A549 (cell line): ENCODE data around the gene DISC1. TPM values are rescaled to one million over a fixed set of nuclear protein-coding genes. Genes with fewer than 3 reads are reported as not detected.

Experiments
- ATAC-seq, 2 experiments: fragments of 200-7000 bp in 1 of 2; fragments of >200 bp in 1 of 2; cut with Nextera tagmentation in 1 of 2; cut with Tn5 transposase in 1 of 2; 3 replicates each; pipeline versions ENCODE4 v1.8.0 to v1.9.1; 2018 to 2020; ENCODE audit warnings: mild to moderate bottlenecking in 1 of 2, moderate library complexity in 1 of 2
- CTCF ChIA-PET: fragments of 300-600 bp; sonication (Branson Sonifier 250); formaldehyde crosslinking; extraction: SDS; loops from one replicate; lab custom pipeline; 2021; ENCODE audit warnings: antibody characterized with exemption, inconsistent platforms; lab: Yijun Ruan, JAX
- POLR2A ChIA-PET: fragments of 350-600 bp; formaldehyde crosslinking; extraction: SDS; loops from one replicate; lab custom pipeline; 2021; ENCODE audit warnings: antibody characterized with exemption, inconsistent platforms; lab: Yijun Ruan, JAX
- DNase-seq, 2 experiments: peaks; one replicate each; pipeline versions ENCODE4 v3.0.0 to v3.0.0-alpha.2; 2011 to 2016; ENCODE audit warnings: low read depth in 1 of 2, low spot score in 1 of 2
- FAIRE-seq: peaks from 2 replicates; lab custom pipeline; 2011; peaks lifted over from hg19 to GRCh38; lab: Jason Lieb, UNC
- H3K27ac ChIP-seq, 2 experiments: fragments of >200 bp; sonication (Bioruptor Twin); formaldehyde crosslinking; 3 replicates each; pipeline ENCODE4 v1.5.1; 2016 to 2017
- H3K4me1 ChIP-seq: fragments of >200 bp; sonication (Bioruptor Twin); formaldehyde crosslinking; 3 replicates; pipeline ENCODE4 v1.6.1; 2016
- H3K4me2 ChIP-seq: fragments of >200 bp; sonication (Bioruptor Twin); formaldehyde crosslinking; 3 replicates; pipeline ENCODE4 v1.6.1; 2016
- H3K4me3 ChIP-seq: fragments of >200 bp; sonication (Bioruptor Twin); formaldehyde crosslinking; 3 replicates; pipeline ENCODE4 v1.5.1; 2016
- H3K9me3 ChIP-seq: fragments of >200 bp; sonication (Bioruptor Twin); formaldehyde crosslinking; 3 replicates; pipeline ENCODE4 v1.6.1; 2016
- CTCF ChIP-seq: fragments of >200 bp; sonication (Bioruptor Twin); formaldehyde crosslinking; IDR thresholded peaks from 3 replicates; pipeline ENCODE4 v1.5.1; 2016
- EP300 ChIP-seq, 2 experiments: fragments of >200 bp; sonication (Bioruptor Twin); formaldehyde crosslinking; IDR thresholded peaks; 2 replicates in 1 of 2; 3 replicates in 1 of 2; pipeline ENCODE4 v1.6.1; 2016 to 2017
- FOSB ChIP-seq: fragments of 250-450 bp; sonication (Bioruptor Pico); IDR thresholded peaks from 2 replicates; pipeline ENCODE4 v1.5.0; 2020; ENCODE audit warnings: mild to moderate bottlenecking, moderate library complexity
- FOSL2 ChIP-seq, 2 experiments: fragments of 450-650 bp in 1 of 2; fragments of >200 bp in 1 of 2; sonication (Bioruptor Twin) in 1 of 2; formaldehyde crosslinking; IDR thresholded peaks; 2 replicates each; pipeline versions ENCODE4 v1.5.0 to v1.6.1; 2016 to 2020; ENCODE audit warnings: mild to moderate bottlenecking in 1 of 2, moderate library complexity in 1 of 2
- FOXS1 ChIP-seq: fragments of 250-450 bp; sonication (Bioruptor Pico); IDR thresholded peaks from 2 replicates; pipeline ENCODE4 v1.5.0; 2020; ENCODE audit warnings: mild to moderate bottlenecking, moderate library complexity
- HEYL ChIP-seq: fragments of 250-450 bp; sonication (Bioruptor Pico); IDR thresholded peaks from 2 replicates; pipeline ENCODE4 v1.8.0; 2021; ENCODE audit warnings: mild to moderate bottlenecking, moderate library complexity
- HOXA7 ChIP-seq: fragments of 250-450 bp; sonication (Bioruptor Pico); IDR thresholded peaks from 2 replicates; pipeline ENCODE4 v1.5.0; 2020; ENCODE audit warnings: mild to moderate bottlenecking, moderate library complexity
- HOXB13 ChIP-seq: fragments of 250-450 bp; sonication (Bioruptor Pico); IDR thresholded peaks from 2 replicates; pipeline ENCODE4 v1.5.0; 2020; ENCODE audit warnings: low read depth, mild to moderate bottlenecking, moderate library complexity
- MAFK ChIP-seq: fragments of 450-650 bp; IDR thresholded peaks from 2 replicates; pipeline ENCODE4 v1.6.1; 2014; ENCODE audit not compliant: partially characterized antibody
- MYC ChIP-seq: IDR thresholded peaks from 2 replicates; pipeline ENCODE4 v1.6.1; 2012; ENCODE audit warnings: mild to moderate bottlenecking, inconsistent platforms, low read length, improper control_type of control experiment, borderline replicate concordance
- NPAS2 ChIP-seq: fragments of 250-450 bp; sonication (Bioruptor Pico); IDR thresholded peaks from 2 replicates; pipeline ENCODE4 v1.8.0; 2022; ENCODE audit warnings: mild to moderate bottlenecking, moderate library complexity, borderline replicate concordance
- NR3C1 ChIP-seq: fragments of >200 bp; sonication (Bioruptor Twin); formaldehyde crosslinking; IDR thresholded peaks from 3 replicates; pipeline ENCODE4 v1.6.1; 2017
- PBX3 ChIP-seq: IDR thresholded peaks from 2 replicates; pipeline ENCODE4 v1.6.1; 2012
- RFX5 ChIP-seq: fragments of 450-650 bp; IDR thresholded peaks from 2 replicates; pipeline ENCODE4 v1.7.1; 2014; ENCODE audit warnings: antibody characterized with exemption, mild to moderate bottlenecking, moderate library complexity
- RNF2 ChIP-seq: fragments of 200-600 bp; sonication (generic); IDR thresholded peaks from 2 replicates; pipeline ENCODE4 v1.6.1; 2016; ENCODE audit warnings: low read depth, mild to moderate bottlenecking, antibody characterized with exemption, moderate library complexity, borderline replicate concordance
- ZC3H11A ChIP-seq: fragments of 450-650 bp; IDR thresholded peaks from 2 replicates; pipeline ENCODE4 v1.6.1; 2014; ENCODE audit warnings: antibody characterized with exemption, mild to moderate bottlenecking
- WGBS: methylation state at CpG from one replicate; pipeline ENCODE4 v1.1.6; 2017; ENCODE audit errors: missing lambda C conversion rate; 5-methylcytosine and 5-hydroxymethylcytosine counted together
- polyA plus RNA-seq, 4 experiments: library from polyadenylated mRNA; depleted of rRNA in 3 of 4; stranded (reverse); fragments of >200 nt; fragmentation: RNase III in 1 of 4; extraction: RNeasy Plus Mini Kit Qiagen cat#74134 plus additional on column Dnase treatment in 1 of 4; gene quantifications; 2 replicates in 3 of 4; 3 replicates in 1 of 4; pipeline ENCODE4 v1.2.3, GENCODE V29; 2011 to 2017
- TF ChIP-seq, protein P1 (sequence below): IDR thresholded peaks from 2 replicates; pipeline ENCODE4 v1.6.1; 2012
- TF ChIP-seq, protein P2 (sequence below): fragments of 450-650 bp; IDR thresholded peaks from 2 replicates; pipeline ENCODE4 v1.6.1; 2014; ENCODE audit warnings: antibody characterized with exemption
- TF ChIP-seq, protein P3 (sequence below): fragments of >200 bp; sonication (Bioruptor Twin); formaldehyde crosslinking; IDR thresholded peaks from 3 replicates; pipeline ENCODE4 v1.6.1; 2016
- TF ChIP-seq, protein P4 (sequence below): fragments of 150-350 bp; IDR thresholded peaks from 2 replicates; pipeline ENCODE4 v1.6.1; 2014; ENCODE audit warnings: low read depth, mild to moderate bottlenecking, low read length

DISC1 gene
- polyA plus RNA-seq, 2 of the 4 experiments (the other 2 are of a cell fraction) = 0.39 to 0.74 TPM

GRCh38 chr1:231606712-231607111 is 19.9 kb upstream of the DISC1 start (continued):
- TF ChIP-seq FOSL2 (IDR thresholded peaks at IDR 0.05) = no peak
- TF ChIP-seq FOSL2 (CRISPR knock-in tag; IDR thresholded peaks at IDR 0.05) = no peak
- no peak for TF ChIP-seq HEYL (CRISPR knock-in tag)
- TF ChIP-seq FOXS1 (CRISPR knock-in tag) = no peak
- no peak for TF ChIP-seq HOXA7 (CRISPR knock-in tag)

- Histone ChIP-seq H3K4me1 (no peaks in the 10 kb centered on the region), H3K9me3 (peaks cover 16% of the 10 kb centered on the region), H3K4me3 (no peak overlapping the region)
- ATAC-seq = no peak
- WGBS = 54% methylated on average over 2 of the region's 2 CpGs
- CTCF ChIA-PET = interaction anchor here (1.0 to 1.2 kb wide), 2 partner anchors 11 to 26 kb away, joined by 3 read pairs; no protein-coding TSS in a partner anchor
- no peak for FAIRE-seq
- TF ChIP-seq CTCF (no peak), PBX3 (no peak), NR3C1 (no peak), HOXB13 (CRISPR knock-in tag) (no peak), MAFK (no peak), RNF2 (no peak), ZC3H11A (no peak), EP300 (IDR thresholded peaks at IDR 0.05) (no peak), RFX5 (no peak), NPAS2 (CRISPR knock-in tag) (no peak), FOSB (CRISPR knock-in tag) (no peak), MYC (no peak)
- TF ChIP-seq, protein P1, sequence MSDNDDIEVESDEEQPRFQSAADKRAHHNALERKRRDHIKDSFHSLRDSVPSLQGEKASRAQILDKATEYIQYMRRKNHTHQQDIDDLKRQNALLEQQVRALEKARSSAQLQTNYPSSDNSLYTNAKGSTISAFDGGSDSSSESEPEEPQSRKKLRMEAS = no peak
- TF ChIP-seq, protein P2, sequence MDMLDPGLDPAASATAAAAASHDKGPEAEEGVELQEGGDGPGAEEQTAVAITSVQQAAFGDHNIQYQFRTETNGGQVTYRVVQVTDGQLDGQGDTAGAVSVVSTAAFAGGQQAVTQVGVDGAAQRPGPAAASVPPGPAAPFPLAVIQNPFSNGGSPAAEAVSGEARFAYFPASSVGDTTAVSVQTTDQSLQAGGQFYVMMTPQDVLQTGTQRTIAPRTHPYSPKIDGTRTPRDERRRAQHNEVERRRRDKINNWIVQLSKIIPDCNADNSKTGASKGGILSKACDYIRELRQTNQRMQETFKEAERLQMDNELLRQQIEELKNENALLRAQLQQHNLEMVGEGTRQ = no peak
- TF ChIP-seq, protein P3, sequence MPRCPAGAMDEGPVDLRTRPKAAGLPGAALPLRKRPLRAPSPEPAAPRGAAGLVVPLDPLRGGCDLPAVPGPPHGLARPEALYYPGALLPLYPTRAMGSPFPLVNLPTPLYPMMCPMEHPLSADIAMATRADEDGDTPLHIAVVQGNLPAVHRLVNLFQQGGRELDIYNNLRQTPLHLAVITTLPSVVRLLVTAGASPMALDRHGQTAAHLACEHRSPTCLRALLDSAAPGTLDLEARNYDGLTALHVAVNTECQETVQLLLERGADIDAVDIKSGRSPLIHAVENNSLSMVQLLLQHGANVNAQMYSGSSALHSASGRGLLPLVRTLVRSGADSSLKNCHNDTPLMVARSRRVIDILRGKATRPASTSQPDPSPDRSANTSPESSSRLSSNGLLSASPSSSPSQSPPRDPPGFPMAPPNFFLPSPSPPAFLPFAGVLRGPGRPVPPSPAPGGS = no peak
- TF ChIP-seq, protein P4, sequence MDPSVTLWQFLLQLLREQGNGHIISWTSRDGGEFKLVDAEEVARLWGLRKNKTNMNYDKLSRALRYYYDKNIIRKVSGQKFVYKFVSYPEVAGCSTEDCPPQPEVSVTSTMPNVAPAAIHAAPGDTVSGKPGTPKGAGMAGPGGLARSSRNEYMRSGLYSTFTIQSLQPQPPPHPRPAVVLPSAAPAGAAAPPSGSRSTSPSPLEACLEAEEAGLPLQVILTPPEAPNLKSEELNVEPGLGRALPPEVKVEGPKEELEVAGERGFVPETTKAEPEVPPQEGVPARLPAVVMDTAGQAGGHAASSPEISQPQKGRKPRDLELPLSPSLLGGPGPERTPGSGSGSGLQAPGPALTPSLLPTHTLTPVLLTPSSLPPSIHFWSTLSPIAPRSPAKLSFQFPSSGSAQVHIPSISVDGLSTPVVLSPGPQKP = no peak
- TF ChIP-seq, all 56 proteins: peak for 0
- POLR2A ChIA-PET = no interaction called here
- H3K4me2 ChIP-seq = no peak overlapping the region
- DNase-seq = no peak
- H3K27ac ChIP-seq = no peak overlapping the region
Measured at GRCh38 chr1:231610388-231610787, 16.2 kb upstream of the DISC1 start.
